Stimulated activated CD8-positive, alpha-beta memory T cell treated with anti-CD3 and anti-CD28 coated beads, Interleukin-12 subunit alpha, Interleukin-12 subunit beta, amount 100 ng/mL, for 24 hours (primary cell): ENCODE data around the gene EP400.

Experiments
- DNase-seq: peaks from one replicate; pipeline ENCODE4 v3.0.0-alpha.2; 2020; ENCODE audit errors: extremely low read depth

EP400 gene

GRCh38 chr12:132021031-132021871 lies 71.5 kb downstream of the EP400 start:
- DNase-seq = no peak

GRCh38 chr12:132021965-132022364 lies 72.2 kb downstream of the EP400 start:
- DNase-seq = no peak

- no peak for DNase-seq
These were observed 73.9 kb downstream of the EP400 start for GRCh38 chr12:132023658-132024057.

GRCh38 chr12:132024758-132025157 lies 75.0 kb downstream of the EP400 start:
- DNase-seq = no peak

- no peak for DNase-seq
These were observed 75.8 kb downstream of the EP400 start for GRCh38 chr12:132025526-132025925.

DNA sequence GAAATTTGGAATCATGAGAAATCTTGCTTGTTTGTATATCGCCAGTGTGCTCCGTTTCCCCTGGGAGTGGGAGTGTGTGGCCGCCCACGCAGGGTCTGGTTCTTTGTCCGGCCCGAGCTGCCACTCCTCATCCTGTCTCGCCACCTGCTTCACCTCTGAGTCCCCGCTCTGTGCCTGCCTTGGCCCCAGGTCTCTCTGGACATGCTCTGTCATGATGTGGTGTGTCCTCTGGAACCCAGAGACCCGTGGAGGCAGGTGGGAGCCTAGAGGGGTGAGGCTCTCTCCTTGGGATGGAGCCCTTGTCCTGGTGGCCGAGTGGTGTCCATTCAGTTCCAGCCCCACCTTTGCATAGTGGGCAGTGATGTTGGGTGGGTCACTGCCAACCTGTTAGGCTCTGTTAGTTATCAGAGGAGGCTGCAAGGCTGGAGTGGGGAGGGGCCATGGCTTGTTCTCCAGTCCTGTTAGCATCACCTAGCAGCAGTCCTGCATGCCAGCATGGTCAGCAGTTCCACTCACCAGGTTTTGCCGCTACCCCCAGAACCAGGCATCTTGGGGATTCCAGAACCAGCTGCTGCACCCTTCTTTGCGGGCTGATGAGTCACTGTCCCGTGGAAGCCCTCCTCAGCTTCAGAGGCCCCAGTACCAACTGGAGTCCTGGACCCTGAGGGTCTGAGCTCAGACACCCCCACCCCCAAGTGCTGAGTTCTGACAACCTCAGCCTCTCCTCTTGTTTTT lies 76.5 kb downstream of the EP400 start:
- no peak for DNase-seq

- no peak for DNase-seq
These were observed 77.2 kb downstream of the EP400 start for GRCh38 chr12:132026796-132027500.

- no peak for DNase-seq
These were observed 77.9 kb downstream of the EP400 start for GRCh38 chr12:132027636-132028035.

GRCh38 chr12:132028111-132028510 lies 78.4 kb downstream of the EP400 start:
- DNase-seq = no peak

DNA sequence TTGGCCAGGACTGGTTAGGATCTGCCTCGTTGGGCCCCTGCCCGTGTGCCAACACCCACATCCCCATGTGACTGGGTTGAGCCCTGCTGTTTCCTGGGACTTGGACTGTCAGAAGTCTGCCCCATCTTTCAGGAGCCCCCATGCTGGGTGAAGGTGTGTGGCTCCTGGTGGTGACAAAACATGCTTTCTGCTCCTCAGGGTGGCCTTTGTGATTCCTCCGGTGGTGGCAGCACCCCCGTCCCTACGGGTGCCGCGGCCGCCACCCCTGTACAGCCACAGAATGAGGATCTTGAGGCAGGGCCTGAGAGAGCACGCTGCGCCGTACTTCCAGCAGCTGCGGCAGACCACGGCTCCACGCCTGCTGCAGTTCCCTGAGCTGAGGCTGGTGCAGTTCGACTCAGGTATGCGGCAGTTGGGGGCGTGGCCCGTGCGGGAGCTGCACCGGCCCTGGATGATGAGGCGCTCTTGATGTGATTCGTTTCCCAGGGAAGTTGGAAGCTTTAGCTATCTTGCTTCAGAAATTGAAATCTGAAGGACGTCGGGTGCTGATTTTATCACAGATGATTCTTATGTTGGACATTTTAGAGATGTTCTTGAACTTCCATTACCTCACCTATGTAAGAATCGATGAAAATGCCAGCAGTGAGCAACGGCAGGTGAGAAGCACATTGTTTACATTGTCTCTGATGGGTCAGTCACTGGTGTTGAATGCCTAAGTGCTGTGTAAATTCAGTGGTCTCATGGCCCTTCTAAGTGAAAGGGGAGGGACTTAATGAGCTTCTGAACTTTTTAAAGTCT lies 80.0 kb downstream of the EP400 start:
- DNase-seq = no peak

GRCh38 chr12:132030367-132031038 lies 80.8 kb downstream of the EP400 start:
- no peak for DNase-seq

DNA sequence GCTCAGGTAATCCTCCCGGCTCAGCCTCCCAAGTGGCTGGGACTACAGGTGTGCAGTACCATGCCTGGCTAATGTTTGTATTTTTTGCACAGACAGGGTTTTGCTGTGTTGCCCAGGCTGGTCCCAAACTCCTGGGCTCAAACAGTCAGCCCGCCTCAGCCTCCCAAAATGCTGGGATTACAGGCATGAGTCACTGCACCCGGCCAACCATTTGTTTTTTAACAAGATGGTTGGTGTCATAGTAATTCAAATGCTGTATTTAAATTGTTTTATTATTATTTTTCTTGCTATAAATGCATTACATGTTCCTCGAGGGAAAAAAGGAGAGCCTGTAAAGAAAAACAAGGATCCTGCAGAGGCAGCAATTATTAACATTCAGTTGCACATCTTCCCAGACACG lies 83.9 kb downstream of the EP400 start:
- DNase-seq = no peak

DNA sequence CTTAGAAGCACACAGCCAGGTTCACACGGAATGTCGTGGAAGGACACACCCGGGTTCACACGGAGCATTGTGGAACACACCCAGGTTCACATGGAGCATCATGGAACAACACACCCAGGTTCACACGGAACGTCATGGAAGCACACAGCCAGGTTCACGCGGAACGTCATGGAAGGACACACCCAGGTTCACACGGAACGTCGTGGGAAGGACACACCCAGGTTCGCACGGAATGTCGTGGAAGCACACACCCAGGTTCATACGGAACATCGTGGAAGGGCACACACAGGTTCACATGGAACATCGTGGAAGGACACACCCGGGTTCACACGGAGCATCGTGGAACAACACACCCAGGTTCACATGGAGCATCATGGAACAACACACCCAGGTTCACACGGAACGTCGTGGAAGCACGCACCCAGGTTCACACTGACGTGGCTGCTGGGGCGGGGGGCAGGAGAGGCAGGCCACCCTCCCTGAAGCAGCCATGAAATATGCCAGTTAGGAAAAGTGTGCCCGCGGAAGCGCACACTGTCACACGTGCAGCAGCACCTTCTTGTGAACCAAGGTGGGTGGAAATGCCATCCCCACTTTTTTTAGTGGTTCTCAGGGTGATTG lies 86.4 kb downstream of the EP400 start:
- no peak for DNase-seq

DNA sequence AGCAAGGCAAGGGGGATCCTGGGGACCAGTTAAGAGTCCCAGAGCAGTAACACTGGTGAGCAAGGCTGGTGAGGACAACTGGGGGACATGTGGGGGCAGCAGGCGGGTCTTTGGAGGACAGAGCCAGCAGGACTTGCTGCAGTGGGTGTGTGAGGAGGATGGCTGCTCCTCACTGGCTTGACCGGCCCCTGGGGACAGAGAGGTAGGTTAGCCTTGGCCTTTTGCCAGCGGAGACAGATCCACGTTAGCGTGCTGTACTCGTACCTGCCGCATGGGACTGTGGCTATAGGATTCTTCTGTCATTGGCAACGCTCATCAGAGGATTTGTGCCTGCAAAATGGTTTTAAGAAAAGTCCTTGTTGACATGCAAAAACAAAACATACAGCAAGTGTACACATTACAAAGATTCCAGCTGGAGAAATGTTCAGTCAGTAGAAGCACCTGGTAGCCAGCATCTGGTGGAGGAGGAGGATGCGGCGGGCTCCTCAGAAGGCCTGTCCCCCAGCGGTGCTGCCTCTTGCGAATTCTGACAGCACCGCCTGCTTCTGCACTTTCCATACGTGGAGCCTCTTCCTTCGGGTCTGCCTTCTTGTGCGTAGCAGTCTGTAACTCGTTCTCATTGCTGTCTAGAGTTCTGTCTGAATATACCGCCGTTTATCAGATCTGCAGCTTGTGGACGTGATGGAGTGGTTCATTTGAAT lies 91.3 kb downstream of the EP400 start:
- no peak for DNase-seq

- no peak for DNase-seq
These were observed 93.5 kb downstream of the EP400 start for GRCh38 chr12:132043216-132043615.

- DNase-seq = no peak
These were observed 94.2 kb downstream of the EP400 start for GRCh38 chr12:132043770-132044467.

DNA sequence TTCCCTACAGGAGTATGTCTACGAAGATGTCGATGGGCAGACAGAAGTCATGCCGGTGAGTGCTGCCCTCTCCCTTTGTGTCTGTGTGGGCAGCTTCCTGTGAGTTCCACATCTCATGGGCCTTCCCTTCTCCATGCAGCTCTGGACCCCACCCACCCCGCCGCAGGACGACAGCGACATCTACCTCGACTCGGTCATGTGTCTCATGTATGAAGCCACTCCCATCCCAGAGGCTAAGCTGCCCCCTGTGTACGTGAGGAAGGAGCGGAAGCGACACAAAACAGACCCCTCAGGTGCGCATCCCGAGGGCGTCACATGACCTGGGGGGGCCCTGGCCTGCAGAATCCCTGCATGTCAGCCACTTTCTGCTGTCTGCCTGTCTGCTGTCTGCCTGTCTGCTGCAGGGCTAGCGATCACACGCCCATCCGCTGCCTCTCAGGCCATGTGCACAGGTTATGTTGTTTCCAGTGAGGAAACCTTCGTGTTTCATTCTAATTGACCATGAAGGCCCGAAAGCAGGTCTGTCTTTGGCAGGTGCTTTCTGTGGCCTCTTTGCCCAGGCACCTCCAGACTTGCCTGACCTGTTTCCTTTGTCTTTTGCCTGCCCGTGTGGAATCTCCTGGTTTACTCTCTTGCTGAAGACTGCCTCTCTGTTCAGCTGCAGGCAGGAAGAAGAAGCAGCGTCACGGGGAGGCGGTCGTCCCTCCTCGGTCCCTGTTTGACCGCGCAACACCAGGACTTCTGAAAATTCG lies 95.1 kb downstream of the EP400 start:
- no peak for DNase-seq

- DNase-seq = no peak
These were observed 96.0 kb downstream of the EP400 start for GRCh38 chr12:132045751-132046150.

DNA sequence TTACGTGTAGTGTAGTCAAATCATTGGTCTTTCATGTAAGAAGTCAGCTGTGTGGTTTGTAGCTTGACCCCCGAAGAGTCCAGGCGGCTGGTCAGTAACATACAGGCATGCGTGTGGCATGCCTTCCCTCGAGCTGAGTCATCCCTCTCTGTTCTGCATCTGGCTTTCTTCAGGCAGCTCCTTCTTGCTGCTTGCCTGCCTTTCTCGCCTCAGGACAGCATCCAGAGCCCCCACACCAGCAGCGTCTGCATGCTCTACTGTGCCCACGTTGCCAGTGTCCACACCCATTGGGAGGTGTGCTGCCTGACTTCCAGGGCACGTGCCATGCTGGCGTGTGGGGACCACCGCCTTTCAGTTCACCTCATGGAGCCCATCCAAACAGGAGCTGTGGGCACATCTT lies 96.8 kb downstream of the EP400 start:
- no peak for DNase-seq
